Kidney epithelial cell (primary cell): Measurements from ENCODE around the gene TMEM121B. TPM values are rescaled to one million over a fixed set of nuclear protein-coding genes. Genes with fewer than 3 reads are reported as not detected.

Experiments
- DNase-seq: peaks from one replicate; pipeline ENCODE4 v3.0.0-alpha.2; 2010; ENCODE audit warnings: low read depth
- H3K27me3 ChIP-seq: 2 replicates; pipeline ENCODE4 v1.6.0; 2011; ENCODE audit warnings: low read length; ENCODE audit not compliant: control insufficient read depth, insufficient read depth
- H3K36me3 ChIP-seq: 2 replicates; pipeline ENCODE4 v1.5.1; 2011; ENCODE audit warnings: low read length; ENCODE audit not compliant: control insufficient read depth, insufficient read depth
- H3K4me3 ChIP-seq: 2 replicates; pipeline ENCODE4 v1.5.1; 2011; ENCODE audit warnings: low read depth, mild to moderate bottlenecking, control low read depth, low read length
- total RNA-seq: library from RNA; depleted of rRNA; stranded (reverse); fragments of >200 nt; gene quantifications from 2 replicates; pipeline ENCODE4 v1.2.3, GENCODE V29; 2015
- TF ChIP-seq, protein P1 (sequence below): IDR thresholded peaks from 2 replicates; pipeline ENCODE4 v1.5.1; 2011; ENCODE audit warnings: mild to moderate bottlenecking, moderate library complexity, low read length, control low read depth, inconsistent platforms; ENCODE audit not compliant: insufficient read depth, poor library complexity, severe bottlenecking

Gene TMEM121B
- total RNA-seq, 1 donor from 2014 or later, result 1.5 TPM

DNA sequence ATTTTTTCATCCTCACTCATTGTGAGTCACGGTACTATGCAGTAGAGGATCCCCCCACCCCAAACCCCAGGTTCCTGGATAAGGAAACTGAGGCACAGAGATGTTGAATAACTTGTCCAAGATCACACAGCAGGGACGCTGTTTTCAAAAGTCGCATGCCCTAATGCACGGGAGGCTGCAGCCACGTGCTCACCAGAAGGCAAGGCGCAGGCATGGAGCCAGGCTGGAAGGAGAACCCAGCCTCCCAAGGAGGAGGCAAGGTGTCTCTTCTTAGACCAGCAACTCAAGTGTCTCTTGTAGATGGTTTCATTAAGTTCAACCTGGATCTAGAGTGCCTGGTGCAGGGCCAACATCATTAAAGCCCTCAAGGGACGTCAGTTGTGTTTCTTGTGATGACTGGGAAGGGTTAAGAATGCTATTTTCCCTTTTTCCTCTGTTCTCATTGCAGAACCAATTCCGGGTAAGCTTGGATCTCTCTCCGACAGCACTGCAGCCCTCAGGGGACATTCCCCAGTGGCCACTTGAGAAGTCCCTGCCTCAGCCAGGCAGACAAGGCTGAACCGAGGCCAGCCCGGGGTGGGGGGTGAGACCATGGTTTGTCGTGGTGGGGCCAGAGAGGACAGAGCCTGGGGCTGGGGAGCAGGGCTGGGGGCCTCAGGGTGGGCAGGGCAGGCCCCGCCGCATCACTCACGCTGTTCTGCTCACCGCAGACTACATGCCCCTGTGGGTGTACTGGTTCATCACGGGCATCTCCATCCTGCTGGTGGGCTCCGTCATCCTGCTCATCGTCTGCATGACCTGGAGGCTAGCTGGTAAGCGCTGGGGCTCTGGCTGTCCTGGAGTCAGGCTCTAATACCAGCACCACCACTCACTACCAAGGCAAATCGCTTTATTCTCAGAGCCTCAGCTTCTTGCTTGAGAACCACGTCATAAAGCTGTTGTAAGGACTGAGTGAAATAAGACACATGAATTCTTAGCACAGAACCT, 15.7 kb downstream of the TMEM121B start:
- Histone ChIP-seq H3K4me3 (no peak overlapping the region), H3K27me3 (no peaks in the 10 kb centered on the region), H3K36me3 (peaks cover 1% of the 10 kb centered on the region)
- TF ChIP-seq, protein P1, sequence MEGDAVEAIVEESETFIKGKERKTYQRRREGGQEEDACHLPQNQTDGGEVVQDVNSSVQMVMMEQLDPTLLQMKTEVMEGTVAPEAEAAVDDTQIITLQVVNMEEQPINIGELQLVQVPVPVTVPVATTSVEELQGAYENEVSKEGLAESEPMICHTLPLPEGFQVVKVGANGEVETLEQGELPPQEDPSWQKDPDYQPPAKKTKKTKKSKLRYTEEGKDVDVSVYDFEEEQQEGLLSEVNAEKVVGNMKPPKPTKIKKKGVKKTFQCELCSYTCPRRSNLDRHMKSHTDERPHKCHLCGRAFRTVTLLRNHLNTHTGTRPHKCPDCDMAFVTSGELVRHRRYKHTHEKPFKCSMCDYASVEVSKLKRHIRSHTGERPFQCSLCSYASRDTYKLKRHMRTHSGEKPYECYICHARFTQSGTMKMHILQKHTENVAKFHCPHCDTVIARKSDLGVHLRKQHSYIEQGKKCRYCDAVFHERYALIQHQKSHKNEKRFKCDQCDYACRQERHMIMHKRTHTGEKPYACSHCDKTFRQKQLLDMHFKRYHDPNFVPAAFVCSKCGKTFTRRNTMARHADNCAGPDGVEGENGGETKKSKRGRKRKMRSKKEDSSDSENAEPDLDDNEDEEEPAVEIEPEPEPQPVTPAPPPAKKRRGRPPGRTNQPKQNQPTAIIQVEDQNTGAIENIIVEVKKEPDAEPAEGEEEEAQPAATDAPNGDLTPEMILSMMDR, result no peak
- no peak for DNase-seq

DNA sequence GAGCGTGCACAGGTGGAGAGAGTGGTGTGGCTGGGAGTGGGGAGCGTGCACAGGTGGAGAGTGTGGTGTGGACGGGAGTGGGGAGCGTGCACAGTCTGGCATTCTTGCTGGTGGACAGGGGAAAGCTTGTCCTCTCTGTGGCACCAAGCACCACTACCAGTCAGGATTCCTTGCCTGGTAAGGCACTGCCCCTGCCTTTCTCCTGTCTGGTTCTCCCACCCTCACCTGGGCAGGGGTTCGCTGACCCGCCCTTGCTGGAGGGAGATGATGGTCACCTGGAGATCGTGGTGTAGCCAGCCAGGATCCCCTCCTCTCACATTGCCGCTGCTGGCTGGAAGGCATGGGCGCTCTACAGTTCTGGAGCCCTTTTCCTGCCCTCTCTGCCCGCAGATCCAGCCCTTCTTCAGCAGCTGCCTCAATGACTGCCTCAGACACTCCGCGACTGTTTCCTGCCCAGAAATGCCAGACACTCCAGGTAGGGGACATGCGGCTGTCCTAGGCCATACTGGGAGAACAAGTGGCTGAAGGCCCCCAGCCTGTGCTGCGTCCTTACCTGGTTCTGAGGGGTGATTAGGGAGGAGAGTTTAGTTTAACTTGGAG, 16.7 kb downstream of the TMEM121B start:
- H3K36me3 ChIP-seq, result peaks cover 1% of the 10 kb centered on the region
- no peak overlapping the region for H3K4me3 ChIP-seq
- TF ChIP-seq, protein P1, result no peak
- no peaks in the 10 kb centered on the region for H3K27me3 ChIP-seq
- DNase-seq, result no peak

DNA sequence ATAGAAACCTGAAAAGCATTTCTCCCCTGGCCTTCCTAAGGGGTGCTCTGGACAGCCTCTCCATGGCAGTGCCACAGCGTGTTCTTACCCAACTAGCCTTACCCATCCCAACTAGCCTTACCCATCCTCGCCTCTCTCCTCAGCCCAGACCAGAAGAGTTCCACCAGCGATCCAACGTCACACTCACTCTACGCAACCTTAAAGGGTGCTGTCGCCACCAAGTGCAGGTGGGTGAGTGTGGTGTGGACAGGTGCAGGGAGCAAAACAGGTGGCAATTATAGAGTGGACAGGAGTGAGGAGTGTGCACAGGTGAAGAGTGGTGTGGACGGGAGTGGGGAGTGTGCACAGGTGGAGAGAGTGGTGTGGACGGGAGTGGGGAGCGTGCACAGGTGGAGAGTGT, 17.8 kb downstream of the TMEM121B start:
- peaks cover 1% of the 10 kb centered on the region for H3K36me3 ChIP-seq
- DNase-seq, result no peak
- no peaks in the 10 kb centered on the region for H3K27me3 ChIP-seq
- no peak overlapping the region for H3K4me3 ChIP-seq
- TF ChIP-seq, protein P1, result no peak

DNA sequence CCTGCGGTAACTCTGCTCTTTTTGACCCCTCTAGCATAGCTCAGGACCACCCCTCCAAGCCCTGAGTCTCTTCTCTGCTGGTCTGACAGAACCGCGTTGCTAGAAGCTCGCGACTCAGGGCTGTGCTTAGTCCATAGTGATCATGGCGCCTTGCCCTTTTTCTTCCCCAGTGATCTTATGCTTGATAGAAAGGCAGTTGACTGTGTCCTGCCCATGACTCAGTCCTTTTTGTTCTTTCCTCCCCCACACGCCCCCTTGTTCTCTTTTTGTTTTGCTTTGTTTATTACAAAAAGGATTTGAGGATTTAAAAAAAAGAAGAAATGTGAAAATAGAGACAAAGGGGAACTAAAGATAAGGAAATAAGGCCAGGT, 18.9 kb downstream of the TMEM121B start:
- no peak for DNase-seq
- no peaks in the 10 kb centered on the region for H3K27me3 ChIP-seq
- TF ChIP-seq, protein P1, result no peak
- H3K4me3 ChIP-seq, result no peak overlapping the region
- H3K36me3 ChIP-seq, result peaks cover 1% of the 10 kb centered on the region

DNA sequence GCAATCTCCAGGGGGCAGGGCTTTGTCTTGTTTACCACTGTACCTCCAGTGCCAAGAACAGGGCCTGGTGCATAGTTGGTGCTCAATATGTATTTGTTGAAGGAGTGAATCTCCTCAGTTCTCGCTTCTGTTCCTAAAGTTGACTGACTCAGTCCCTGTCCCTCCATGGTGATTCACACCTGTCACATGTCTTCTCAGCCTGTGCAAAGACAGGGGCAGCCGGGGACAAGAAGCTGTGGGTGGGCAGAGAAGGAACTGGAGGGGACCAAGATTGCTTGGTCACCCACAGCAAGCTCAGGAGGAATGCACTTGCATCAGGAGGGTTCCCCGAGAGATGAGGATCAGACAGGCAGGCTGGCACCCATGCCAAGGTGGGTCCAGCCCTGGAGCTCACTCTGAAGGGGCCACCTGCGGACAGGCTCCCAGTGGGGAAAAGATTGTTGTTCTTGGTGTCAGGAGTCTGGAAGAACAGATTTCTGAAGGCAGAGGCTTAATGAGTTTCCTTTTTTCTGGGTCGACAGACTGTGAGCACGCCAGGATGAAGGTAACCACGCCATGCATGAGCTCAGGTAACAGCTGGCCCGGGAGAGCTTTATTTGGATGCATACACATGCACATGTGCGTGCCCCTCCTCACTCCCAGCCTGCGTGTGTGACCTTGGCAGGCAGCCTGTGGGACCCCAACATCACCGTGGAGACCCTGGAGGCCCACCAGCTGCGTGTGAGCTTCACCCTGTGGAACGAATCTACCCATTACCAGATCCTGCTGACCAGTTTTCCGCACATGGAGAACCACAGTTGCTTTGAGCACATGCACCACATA, 19.5 kb downstream of the TMEM121B start:
- Histone ChIP-seq H3K27me3 (no peaks in the 10 kb centered on the region), H3K4me3 (no peak overlapping the region), H3K36me3 (peaks cover 1% of the 10 kb centered on the region)
- TF ChIP-seq, protein P1, result no peak
- DNase-seq, result no peak
